Psoas muscle (tissue), 8 donors: ENCODE results near the gene GRPEL2. TPM values are rescaled to one million over a fixed set of nuclear protein-coding genes. Genes with fewer than 3 reads are reported as not detected.

Experiments used
- ATAC-seq, 4 donors: fragments of 200-7000 bp; cut with Tn5 transposase; one replicate each; pipeline ENCODE4 v1.9.1; 2020; ENCODE audit warnings: moderate library complexity in 3 of 4, mild to moderate bottlenecking in 2 of 4
- DNase-seq, 2 donors: peaks; one replicate each; pipeline ENCODE4 v3.0.0-alpha.2; 2020
- H3K27ac ChIP-seq: fragments of 200-600 bp; one replicate; pipeline ENCODE4 v1.8.0; 2022
- H3K27me3 ChIP-seq, 3 donors: fragments of 200-600 bp in 1 of 3; one replicate each; pipeline versions ENCODE4 v1.6.1 to v1.8.0; 2013 to 2022; ENCODE audit warnings: low read length in 2 of 3, mild to moderate bottlenecking in 2 of 3, moderate library complexity in 1 of 3; ENCODE audit not compliant: insufficient read depth in 3 of 3
- H3K36me3 ChIP-seq, 2 donors: fragments of 200-600 bp in 1 of 2; one replicate each; pipeline versions ENCODE4 v1.6.1 to v1.8.0; 2013 to 2022; ENCODE audit warnings: low read depth in 1 of 2, mild to moderate bottlenecking in 1 of 2, moderate library complexity in 1 of 2; ENCODE audit not compliant: insufficient read depth in 1 of 2
- H3K4me1 ChIP-seq: fragments of 200-600 bp; one replicate; pipeline ENCODE4 v1.8.0; 2022
- H3K4me3 ChIP-seq: fragments of 200-600 bp; one replicate; pipeline ENCODE4 v1.8.0; 2022; ENCODE audit warnings: mild to moderate bottlenecking
- H3K9me3 ChIP-seq: fragments of 200-600 bp; one replicate; pipeline ENCODE4 v1.8.0; 2022
- CTCF ChIP-seq: fragments of 200-600 bp; IDR thresholded peaks from one replicate; pipeline ENCODE4 v1.8.0; 2022; ENCODE audit warnings: antibody characterized with exemption
- WGBS, 3 donors: extraction: QIAGEN DNeasy Blood & Tissue Kit; methylation state at CpG; one replicate each; pipeline versions ENCODE4 v1.1.6 to v1.1.7; 2013; 5-methylcytosine and 5-hydroxymethylcytosine counted together
- intact Hi-C, 2 donors: fragments of 100-400 bp; cut with DNase I; formaldehyde crosslinking; loops; one replicate each; pipeline versions ENCODE4 v1.11.0 to v1.14.2; 2022
- polyA plus RNA-seq, 3 donors: library from polyadenylated mRNA; stranded (reverse); fragments of 200-250 nt; gene quantifications; one replicate each; pipeline ENCODE4 v1.2.3, GENCODE V29; 2013
- total RNA-seq, 4 donors: library from RNA; stranded (reverse); fragmentation: NEBNext Ultra II Directional in 2 of 4; extraction: Animal tissue kit (Norgen Biotek cat#: 25700) in 2 of 4; gene quantifications; one replicate each; pipeline versions ENCODE4 v1.2.1 to v1.2.4, GENCODE V29; 2021 to 2023
- donor health status: healthy with polysubstance abuse.
- donor health status: DM: no; HTN: no; CAD: no; lungs with moderate emphysema.
- donor health status: Bipolar disorder and iron deficiency.
- donor health status: healthy.
- donor health status: DM: yes; HTN: yes; CAD: no.
- donor health status: DM: no; HTN: no; CAD: no.
- donor health status: DM: no; HTN: no; CAD: no.
- donor health status: DM: yes; HTN: yes; CAD: no.

Gene GRPEL2
- total and polyA plus RNA-seq, 7 donors = 4.7 to 11.6 (median 10.2) TPM

- peaks cover 55% of the 10 kb centered on the region for H3K4me1 ChIP-seq
- no peak for TF ChIP-seq CTCF
- intact Hi-C loops = loop anchor here in 1 of 2 donors (5.0 kb wide), 1 partner anchor 117 kb away; no protein-coding TSS in a partner anchor
- DNase-seq (no peak), ATAC-seq (no peak)
- WGBS, 3 donors = 88 to 90% (median 88%) methylated on average over 6 of the region's 6 CpGs
- no peak overlapping the region for H3K4me3 ChIP-seq
- H3K9me3 ChIP-seq = no peaks in the 10 kb centered on the region
- peak overlapping the region; percentile 77 for H3K27ac ChIP-seq
- no peaks in the 10 kb centered on the region for H3K27me3 ChIP-seq
- peaks cover 0 to 52% of the 10 kb centered on the region in 2 donors for H3K36me3 ChIP-seq
Observed at GRCh38 chr5:149315753-149316152, 29.5 kb upstream of the GRPEL2 start.

GRCh38 chr5:149317281-149318048 is 27.8 kb upstream of the GRPEL2 start:
- Histone ChIP-seq H3K4me3 (no peak overlapping the region), H3K27ac (no peak overlapping the region), H3K4me1 (peaks cover 42% of the 10 kb centered on the region), H3K27me3 (no peaks in the 10 kb centered on the region), H3K36me3 (peaks cover 0 to 46% of the 10 kb centered on the region in 2 donors), H3K9me3 (no peaks in the 10 kb centered on the region)
- 84 to 90% (median 88%) methylated on average over 14 of the region's 14 CpGs for WGBS, 3 donors
- intact Hi-C loops = loop anchor here in 1 of 2 donors (5.0 kb wide), 1 partner anchor 115 kb away; no protein-coding TSS in a partner anchor
- peak; percentile 55 for TF ChIP-seq CTCF
- ATAC-seq = no peak
- no peak for DNase-seq

GRCh38 chr5:149319174-149319573 is 26.1 kb upstream of the GRPEL2 start:
- Histone ChIP-seq H3K27ac (peak overlapping the region; percentile 53), H3K27me3 (no peaks in the 10 kb centered on the region), H3K4me1 (peaks cover 29% of the 10 kb centered on the region), H3K36me3 (peaks cover 0 to 63% of the 10 kb centered on the region in 2 donors), H3K9me3 (no peaks in the 10 kb centered on the region), H3K4me3 (no peak overlapping the region)
- no peak for DNase-seq
- ATAC-seq = no peak
- 95 to 100% (median 97%) methylated on average over 3 of the region's 3 CpGs for WGBS, 3 donors
- no peak for TF ChIP-seq CTCF
- intact Hi-C loops = loop anchor here in 1 of 2 donors (5.0 kb wide), 1 partner anchor 113 kb away; no protein-coding TSS in a partner anchor

- Histone ChIP-seq H3K27me3 (no peaks in the 10 kb centered on the region), H3K4me1 (peaks cover 24% of the 10 kb centered on the region), H3K27ac (peak overlapping the region; percentile 53), H3K9me3 (no peaks in the 10 kb centered on the region), H3K36me3 (peaks cover 3 to 80% of the 10 kb centered on the region in 2 donors), H3K4me3 (no peak overlapping the region)
- intact Hi-C loops = loop anchor here in 1 of 2 donors (2.0 kb wide), 1 partner anchor 50 kb away; no protein-coding TSS in a partner anchor
- 28 to 34% (median 34%) methylated on average over 4 of the region's 4 CpGs for WGBS, 3 donors
- TF ChIP-seq CTCF = no peak
- peak; percentile 67 to 82 for DNase-seq
- peak; percentile 54 to 71 (median 64) for ATAC-seq
Observed at GRCh38 chr5:149320791-149321330, 24.4 kb upstream of the GRPEL2 start.
